Epithelial cell of prostate (primary cell): Measurements from ENCODE around the gene PANK1.
A peak's percentile ranks its signal among the peaks of the same experiment; 100 is the strongest.
"Not testable (repeated sequence)": the region's sequence is repeated elsewhere in the genome, so short reads cannot be mapped to it uniquely, and the experiment has no call there.

Experiments
- DNase-seq: peaks from one replicate; pipeline ENCODE4 v3.0.0-alpha.2; 2011; ENCODE audit warnings: low read depth, low spot score
- H3K27ac ChIP-seq: fragments of 450-650 bp; 2 replicates; pipeline ENCODE4 v1.5.1; 2017; ENCODE audit warnings: mild to moderate bottlenecking

PANK1 gene

GRCh38 chr10:89547853-89548513, 97.1 kb downstream of the PANK1 start:
- no peak overlapping the region for H3K27ac ChIP-seq

GRCh38 chr10:89546651-89547050, 98.4 kb downstream of the PANK1 start:
- not testable (repeated sequence) for H3K27ac ChIP-seq, DNase-seq

More at GRCh38 chr10:89547853-89548513, 97.1 kb downstream of the PANK1 start:
- DNase-seq = no peak

GRCh38 chr10:89543841-89544240, 101.2 kb downstream of the PANK1 start:
- DNase-seq = peak; percentile 29
- peak overlapping the region; percentile 19 for H3K27ac ChIP-seq

GRCh38 chr10:89540420-89540949, 104.6 kb downstream of the PANK1 start:
- DNase-seq = no peak
- no peak overlapping the region for H3K27ac ChIP-seq

GRCh38 chr10:89537364-89537763, 107.7 kb downstream of the PANK1 start:
- no peak for DNase-seq
- H3K27ac ChIP-seq = no peak overlapping the region

GRCh38 chr10:89536013-89536354, 109.1 kb downstream of the PANK1 start:
- no peak overlapping the region for H3K27ac ChIP-seq
- no peak for DNase-seq

GRCh38 chr10:89535171-89536012, 109.7 kb downstream of the PANK1 start, which contains the start of gene SLC16A12:
SLC16A12 (minus strand) TSS chr10:89535594; CDS start chr10:89462578, 73,016 bp downstream.
- no peak within 1 kb of the TSS for H3K27ac ChIP-seq
- DNase-seq = no peak

GRCh38 chr10:89534826-89535166, 110.2 kb downstream of the PANK1 start:
- no peak overlapping the region for H3K27ac ChIP-seq
- no peak for DNase-seq
